K562 (cell line): ENCODE measurements around the gene TLX2. TPM values are rescaled to one million over a fixed set of nuclear protein-coding genes. Genes with fewer than 3 reads are reported as not detected.

ENCODE experiments used
- ATAC-seq: fragments of 200-7000 bp; cut with Tn5 transposase; 3 replicates; pipeline ENCODE4 v1.9.1; 2020; ENCODE audit warnings: moderate library complexity
- BruUV-seq: library from RNA; stranded (reverse); fragments of 400-500 nt; replicated peaks from 2 replicates; lab custom pipeline; 2021; lab: Mats Ljungman, UMichigan
- CTCF ChIA-PET: fragments of 300-600 bp; formaldehyde crosslinking; extraction: SDS; loops from one replicate; lab custom pipeline; 2021; ENCODE audit warnings: low intra/inter-chr PET ratio; lab: Yijun Ruan, JAX
- POLR2A ChIA-PET: fragments of 300-600, 350-650 bp; sonication (Branson Sonifier 250); formaldehyde crosslinking; extraction: SDS; loops from one replicate; lab custom pipeline; 2021; ENCODE audit warnings: antibody characterized with exemption, inconsistent platforms; lab: Yijun Ruan, JAX
- DNase-seq, 4 experiments: peaks; one replicate each; pipeline versions ENCODE4 v3.0.0 to v3.0.0-alpha.2; 2011 to 2018; ENCODE audit warnings: low spot score in 3 of 4, mixed read lengths in 3 of 4; ENCODE audit errors: extremely low read depth in 1 of 4
- FAIRE-seq: peaks from 2 replicates; lab custom pipeline; 2011; peaks lifted over from hg19 to GRCh38; lab: Jason Lieb, UNC
- H2AFZ ChIP-seq: 2 replicates; pipeline ENCODE4 v1.6.0; 2011; ENCODE audit warnings: low read depth, low read length, control low read depth, inconsistent platforms
- H3K27ac ChIP-seq: fragments of 200-600 bp; 3 replicates; pipeline ENCODE4 v1.8.0; 2011; ENCODE audit warnings: low read depth, mild to moderate bottlenecking, control low read depth, inconsistent platforms, low read length, moderate library complexity, mixed read lengths; ENCODE audit errors: extremely low read depth
- H3K27me3 ChIP-seq, 2 experiments: fragments of 300-600 bp in 1 of 2; 2 replicates in 1 of 2; 3 replicates in 1 of 2; pipeline versions ENCODE4 v1.6.0 to v1.8.0; 2011; ENCODE audit warnings: inconsistent platforms in 2 of 2, low read length in 2 of 2, mild to moderate bottlenecking in 1 of 2, mixed read lengths in 1 of 2, moderate library complexity in 1 of 2; ENCODE audit not compliant: control insufficient read depth in 2 of 2, insufficient read depth in 2 of 2
- H3K36me3 ChIP-seq: fragments of 300-600 bp; 3 replicates; pipeline ENCODE4 v1.8.0; 2011; ENCODE audit warnings: mild to moderate bottlenecking, low read length, inconsistent platforms; ENCODE audit not compliant: control insufficient read depth, insufficient read depth
- H3K4me1 ChIP-seq, 2 experiments: fragments of 200-600 bp in 1 of 2; replicated peaks in 1 of 2; 2 replicates in 1 of 2; 3 replicates in 1 of 2; pipeline versions ENCODE4 v1.5.1 to v1.8.0; 2011; ENCODE audit warnings: inconsistent platforms in 2 of 2, low read length in 2 of 2, mild to moderate bottlenecking in 1 of 2, mixed read lengths in 1 of 2, moderate library complexity in 1 of 2; ENCODE audit not compliant: control insufficient read depth in 2 of 2, insufficient read depth in 2 of 2
- H3K4me2 ChIP-seq: 2 replicates; pipeline ENCODE4 v1.6.1; 2011; ENCODE audit warnings: low read length, control low read depth, inconsistent platforms, mixed read lengths; ENCODE audit not compliant: insufficient read depth
- H3K4me3 ChIP-seq: fragments of 200-600 bp; sonication (generic), shearing (Covaris generic); 2 replicates; pipeline ENCODE4 v1.5.1; 2016; ENCODE audit warnings: control low read depth, inconsistent platforms
- H3K79me2 ChIP-seq: fragments of 200-600 bp; 3 replicates; pipeline ENCODE4 v1.8.0; 2011; ENCODE audit warnings: low read length, inconsistent platforms; ENCODE audit not compliant: control insufficient read depth, insufficient read depth
- H3K9ac ChIP-seq, 2 experiments: 2 replicates each; pipeline versions ENCODE4 v1.6.0 to v1.6.1; 2011; ENCODE audit warnings: low read depth in 2 of 2, low read length in 2 of 2, control low read depth in 1 of 2, inconsistent platforms in 1 of 2, mild to moderate bottlenecking in 1 of 2, mixed read lengths in 1 of 2; ENCODE audit not compliant: insufficient read depth in 1 of 2
- H3K9me1 ChIP-seq: one replicate; pipeline ENCODE4 v1.6.0; 2011; ENCODE audit warnings: inconsistent platforms, mild to moderate bottlenecking, low read length, moderate library complexity; ENCODE audit not compliant: control insufficient read depth, insufficient read depth
- H3K9me3 ChIP-seq: replicated peaks from 2 replicates; pipeline ENCODE4 v1.5.1; 2011; ENCODE audit warnings: low read depth, low read length, inconsistent platforms; ENCODE audit not compliant: control insufficient read depth, insufficient read depth
- H4K20me1 ChIP-seq: replicated peaks from 2 replicates; pipeline ENCODE4 v1.6.1; 2011; ENCODE audit warnings: low read length, inconsistent platforms, mixed read lengths; ENCODE audit not compliant: control insufficient read depth, insufficient read depth
- GATA2 ChIP-seq: sonication (generic); formaldehyde crosslinking; IDR thresholded peaks from 2 replicates; pipeline ENCODE4 v1.4.0; 2020; ENCODE audit warnings: mild to moderate bottlenecking, missing genetic modification reagents
- HBP1 ChIP-seq: fragments of 450-650 bp; formaldehyde crosslinking; IDR thresholded peaks from 2 replicates; pipeline ENCODE4 v1.4.0; 2022; ENCODE audit warnings: missing genetic modification characterization
- POLR2G ChIP-seq: fragments of 200-400 bp; formaldehyde crosslinking; IDR thresholded peaks from 2 replicates; pipeline ENCODE4 v1.6.1; 2017; ENCODE audit warnings: low read depth, mild to moderate bottlenecking, antibody characterized with exemption, low read length, moderate library complexity
- RBFOX2 ChIP-seq: fragments of 200-400 bp; formaldehyde crosslinking; IDR thresholded peaks from 2 replicates; pipeline ENCODE4 v1.6.1; 2017; ENCODE audit warnings: low read depth, mild to moderate bottlenecking, low read length, moderate library complexity
- SAFB2 ChIP-seq: fragments of 200-400 bp; formaldehyde crosslinking; IDR thresholded peaks from 2 replicates; pipeline ENCODE4 v1.6.1; 2018; ENCODE audit warnings: borderline replicate concordance, low read length, low read depth, moderate library complexity; ENCODE audit not compliant: severe bottlenecking
- ZNF561 ChIP-seq: fragments of 450-650 bp; formaldehyde crosslinking; conservative IDR thresholded peaks from 2 replicates; pipeline ENCODE4 v1.4.0; 2020; ENCODE audit warnings: mild to moderate bottlenecking, moderate library complexity
- WGBS: fragments of 100-300 bp; shearing (Covaris generic); methylation state at CpG from one replicate; pipeline ENCODE4 v1.1.6; 2016; ENCODE audit warnings: low coverage, mixed read lengths; ENCODE audit not compliant: insufficient coverage; ENCODE audit errors: missing lambda C conversion rate; 5-methylcytosine and 5-hydroxymethylcytosine counted together
- in situ Hi-C: fragments of 300-500 bp; cut with MboI; formaldehyde crosslinking; loops from 4 replicates; pipeline ENCODE4 v1.15.0; 2018; ENCODE audit warnings: inconsistent platforms, mixed read lengths
- intact Hi-C: fragments of 100-400 bp; cut with micrococcal nuclease; formaldehyde crosslinking; loops from 2 replicates; pipeline ENCODE4 v1.14.2; 2022
- polyA plus RNA-seq, 8 experiments: library from polyadenylated mRNA; depleted of rRNA in 4 of 8; stranded (reverse) in 5 of 8; unstranded in 3 of 8; fragments of >200 nt; fragmentation: Nextera tagmentation in 2 of 8; fragmentation: Illumina TruSeq in 1 of 8; extraction: Ambion mirVana in 2 of 8; extraction: Trizol in 1 of 8; gene quantifications; 2 replicates each; pipeline versions ENCODE4 v1.2.1 to v1.2.3, GENCODE V29; 2011 to 2014; ENCODE audit warnings: inconsistent platforms in 1 of 8, missing spikeins in 1 of 8
- total RNA-seq, 7 experiments: library from RNA; depleted of rRNA in 6 of 7; stranded (reverse); fragments of >200 nt in 6 of 7; fragmentation: Illumina TruSeq in 2 of 7; extraction: Trizol in 2 of 7; gene quantifications; 2 replicates each; pipeline versions ENCODE4 v1.2.1 to v1.2.3, GENCODE V29; 2011 to 2021; ENCODE audit warnings: low replicate concordance in 1 of 7

TLX2 gene
- total and polyA plus RNA-seq, 9 of the 15 experiments (the other 6 are each of a cell fraction or from before 2014, with no cell fraction given) = not detected

DNA sequence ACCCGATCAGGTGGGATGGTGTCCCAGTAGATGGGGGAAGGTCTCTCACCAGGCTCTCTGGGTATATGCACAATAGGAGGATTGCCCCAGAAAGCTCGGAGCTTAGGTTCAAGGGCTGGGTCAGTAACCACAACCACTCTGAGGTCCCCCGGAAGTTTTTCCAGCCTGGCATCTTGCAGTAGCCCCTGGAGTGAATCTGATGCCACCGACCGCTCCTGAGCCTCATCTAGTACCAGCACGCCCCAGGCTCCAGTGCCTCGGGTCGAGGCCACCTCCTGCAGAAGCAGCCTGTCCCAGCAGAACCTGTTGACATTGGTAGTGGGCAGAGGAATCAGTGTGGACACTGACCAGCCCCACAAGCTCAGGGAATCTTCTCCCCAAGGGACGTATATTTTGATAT lies 9.8 kb downstream of the TLX2 start (continued):
- TF ChIP-seq SAFB2 (no peak), HBP1 (CRISPR knock-in tag) (no peak)
- TF ChIP-seq, all 486 proteins: peak for 0

DNA sequence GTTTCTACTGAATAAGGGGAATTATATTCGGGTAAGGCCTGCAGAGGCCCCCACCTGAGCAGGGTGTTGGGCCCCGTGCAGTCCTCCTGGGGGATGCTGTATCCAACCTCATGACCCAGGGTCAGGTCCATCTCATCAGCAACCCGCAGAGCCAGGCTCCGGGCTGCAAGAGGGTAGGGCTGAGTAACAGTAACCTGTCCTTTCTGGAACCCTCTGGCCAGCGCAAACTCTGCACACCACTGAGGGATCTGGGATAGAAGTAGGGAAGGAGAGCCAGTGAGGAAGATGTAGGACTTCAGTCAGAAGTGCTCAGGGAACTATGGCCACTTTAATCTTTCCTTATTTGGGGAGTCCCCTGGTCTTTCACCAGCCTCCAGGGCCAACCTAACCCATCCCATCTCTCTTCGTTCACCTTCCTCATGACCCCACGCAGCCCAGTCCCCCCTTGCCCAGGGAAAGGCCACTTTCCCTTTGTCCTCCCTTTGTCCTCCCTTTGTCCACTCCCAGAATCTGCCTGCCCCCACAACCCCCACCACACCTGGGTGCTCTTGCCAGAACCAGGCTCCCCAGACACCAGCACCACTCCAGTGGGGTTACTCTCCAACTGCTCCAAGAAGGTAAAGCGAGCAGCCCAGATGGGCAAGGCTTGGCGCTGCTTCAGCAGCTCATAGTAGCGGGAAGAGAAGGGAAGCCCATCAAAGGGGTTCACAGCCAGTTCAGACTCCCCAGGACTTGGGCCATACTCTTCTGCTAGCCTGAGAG lies 10.9 kb downstream of the TLX2 start:
- intact Hi-C loops = no loop called here
- no TSS peak for BruUV-seq
- no peak overlapping the region for H3K4me2 ChIP-seq
- peaks cover 35% of the 10 kb centered on the region for H3K36me3 ChIP-seq
- H2AFZ ChIP-seq = no peak overlapping the region
- no peak for ATAC-seq
- H3K4me3 ChIP-seq = no peak overlapping the region
- H3K9me1 ChIP-seq = no peaks in the 10 kb centered on the region
- H3K27ac ChIP-seq = no peak overlapping the region
- H3K9me3 ChIP-seq = no peaks in the 10 kb centered on the region
- peaks cover 33% of the 10 kb centered on the region for H3K79me2 ChIP-seq
- POLR2A ChIA-PET = no interaction called here
- no peak overlapping the region for H3K9ac ChIP-seq
- H3K4me1 ChIP-seq = peaks cover 9 to 16% of the 10 kb centered on the region in 2 experiments
- TF ChIP-seq RBFOX2 (peak; percentile 56), ZNF561 (CRISPR knock-in tag) (no peak), POLR2G (peak; percentile 52; the same call in 1 of the 2 replicates), GATA2 (CRISPR knock-in tag) (no peak)
- TF ChIP-seq, all 486 proteins: peak for 2
- in situ Hi-C loops = no loop called here
- WGBS = 84% methylated on average over 10 of the region's 10 CpGs
- CTCF ChIA-PET = no interaction called here
- Histone ChIP-seq H3K27me3 (no peaks in the 10 kb centered on the region), H4K20me1 (peaks cover 5% of the 10 kb centered on the region; the same call in 1 of the 2 replicates)
- DNase-seq (no peak), FAIRE-seq (no peak)
